Measurements from ENCODE around the gene PALM.

DNA sequence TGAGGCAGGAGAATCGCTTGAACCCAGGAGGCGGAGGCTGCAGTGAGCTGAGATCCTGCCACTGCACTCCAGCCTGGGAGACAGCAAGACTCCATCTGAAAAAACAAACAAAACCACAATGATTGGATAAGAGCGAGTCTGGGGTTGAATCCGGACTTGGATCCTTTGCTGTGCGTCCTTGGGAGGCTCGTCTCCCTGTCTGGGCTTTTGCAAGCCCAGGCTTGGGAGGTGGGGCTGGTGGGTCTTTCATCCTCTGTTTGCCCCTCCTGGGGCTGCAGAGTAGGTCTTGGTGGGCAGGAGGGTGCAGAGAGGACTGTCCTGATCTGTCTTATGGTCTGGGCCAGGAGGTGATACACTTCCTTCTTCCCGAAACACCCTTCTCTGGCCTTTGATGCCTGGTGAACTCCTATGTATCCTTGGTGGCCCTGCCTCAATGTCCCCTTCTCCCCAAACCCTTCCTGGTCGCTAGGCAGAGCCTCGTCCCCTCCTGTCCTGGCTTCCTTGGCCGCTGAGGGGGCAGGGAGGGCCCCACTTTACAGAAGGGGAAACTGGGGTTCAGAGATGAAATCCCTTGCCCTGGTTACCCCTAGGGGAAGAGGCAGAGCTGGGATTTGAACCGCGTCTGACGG is 16.8 kb downstream of the PALM start:
- TF ChIP-seq, protein P1, sequence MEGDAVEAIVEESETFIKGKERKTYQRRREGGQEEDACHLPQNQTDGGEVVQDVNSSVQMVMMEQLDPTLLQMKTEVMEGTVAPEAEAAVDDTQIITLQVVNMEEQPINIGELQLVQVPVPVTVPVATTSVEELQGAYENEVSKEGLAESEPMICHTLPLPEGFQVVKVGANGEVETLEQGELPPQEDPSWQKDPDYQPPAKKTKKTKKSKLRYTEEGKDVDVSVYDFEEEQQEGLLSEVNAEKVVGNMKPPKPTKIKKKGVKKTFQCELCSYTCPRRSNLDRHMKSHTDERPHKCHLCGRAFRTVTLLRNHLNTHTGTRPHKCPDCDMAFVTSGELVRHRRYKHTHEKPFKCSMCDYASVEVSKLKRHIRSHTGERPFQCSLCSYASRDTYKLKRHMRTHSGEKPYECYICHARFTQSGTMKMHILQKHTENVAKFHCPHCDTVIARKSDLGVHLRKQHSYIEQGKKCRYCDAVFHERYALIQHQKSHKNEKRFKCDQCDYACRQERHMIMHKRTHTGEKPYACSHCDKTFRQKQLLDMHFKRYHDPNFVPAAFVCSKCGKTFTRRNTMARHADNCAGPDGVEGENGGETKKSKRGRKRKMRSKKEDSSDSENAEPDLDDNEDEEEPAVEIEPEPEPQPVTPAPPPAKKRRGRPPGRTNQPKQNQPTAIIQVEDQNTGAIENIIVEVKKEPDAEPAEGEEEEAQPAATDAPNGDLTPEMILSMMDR (IDR thresholded peaks at IDR 0.05): no peak
- TF ChIP-seq POLR2AphosphoS5 (IDR thresholded peaks at IDR 0.05) (no peak), POLR2A (IDR thresholded peaks at IDR 0.05) (no peak)
